ENCODE data around the gene RSPO3.
"Not testable (repeated sequence)": the region's sequence is repeated elsewhere in the genome, so short reads cannot be mapped to it uniquely, and the experiment has no call there.

The RSPO3 gene

GRCh38 chr6:127206531-127207095 lies 88.1 kb downstream of the RSPO3 start:
- DNase-seq = no peak

- DNase-seq = no peak
These were observed 89.2 kb downstream of the RSPO3 start for GRCh38 chr6:127207591-127208120.

GRCh38 chr6:127210725-127211124 lies 92.3 kb downstream of the RSPO3 start:
- DNase-seq = no peak

GRCh38 chr6:127212376-127212775 lies 93.9 kb downstream of the RSPO3 start:
- no peak for DNase-seq

- DNase-seq = not testable (repeated sequence)
These were observed 95.6 kb downstream of the RSPO3 start for GRCh38 chr6:127214032-127214431.

GRCh38 chr6:127214531-127214930 lies 96.1 kb downstream of the RSPO3 start:
- not testable (repeated sequence) for DNase-seq

- no peak for DNase-seq
These were observed 97.5 kb downstream of the RSPO3 start for GRCh38 chr6:127215931-127216330.

- DNase-seq = no peak
These were observed 98.6 kb downstream of the RSPO3 start for GRCh38 chr6:127216810-127217789.

- DNase-seq = no peak
These were observed 101.4 kb downstream of the RSPO3 start for GRCh38 chr6:127219869-127220268.

GRCh38 chr6:127221201-127221600 lies 102.7 kb downstream of the RSPO3 start:
- DNase-seq = no peak

GRCh38 chr6:127222418-127222817 lies 103.9 kb downstream of the RSPO3 start:
- no peak for DNase-seq

GRCh38 chr6:127225497-127225896 lies 107.0 kb downstream of the RSPO3 start:
- DNase-seq = no peak

- not testable (repeated sequence) for DNase-seq
These were observed 115.3 kb downstream of the RSPO3 start for GRCh38 chr6:127233819-127234218.

GRCh38 chr6:127243501-127243900 lies 125.0 kb downstream of the RSPO3 start:
- no peak for DNase-seq

Measured in midbrain (tissue), 1 donor.